HG02938 (cell line): ENCODE measurements around the gene CERKL.

Experiments used
- ATAC-seq: cut with Tn5 transposase; IDR thresholded peaks from one replicate; pipeline ENCODE4 v1.9.1; 2021; ENCODE audit warnings: mild to moderate bottlenecking, moderate library complexity; ENCODE audit not compliant: unreplicated experiment

CERKL gene

DNA sequence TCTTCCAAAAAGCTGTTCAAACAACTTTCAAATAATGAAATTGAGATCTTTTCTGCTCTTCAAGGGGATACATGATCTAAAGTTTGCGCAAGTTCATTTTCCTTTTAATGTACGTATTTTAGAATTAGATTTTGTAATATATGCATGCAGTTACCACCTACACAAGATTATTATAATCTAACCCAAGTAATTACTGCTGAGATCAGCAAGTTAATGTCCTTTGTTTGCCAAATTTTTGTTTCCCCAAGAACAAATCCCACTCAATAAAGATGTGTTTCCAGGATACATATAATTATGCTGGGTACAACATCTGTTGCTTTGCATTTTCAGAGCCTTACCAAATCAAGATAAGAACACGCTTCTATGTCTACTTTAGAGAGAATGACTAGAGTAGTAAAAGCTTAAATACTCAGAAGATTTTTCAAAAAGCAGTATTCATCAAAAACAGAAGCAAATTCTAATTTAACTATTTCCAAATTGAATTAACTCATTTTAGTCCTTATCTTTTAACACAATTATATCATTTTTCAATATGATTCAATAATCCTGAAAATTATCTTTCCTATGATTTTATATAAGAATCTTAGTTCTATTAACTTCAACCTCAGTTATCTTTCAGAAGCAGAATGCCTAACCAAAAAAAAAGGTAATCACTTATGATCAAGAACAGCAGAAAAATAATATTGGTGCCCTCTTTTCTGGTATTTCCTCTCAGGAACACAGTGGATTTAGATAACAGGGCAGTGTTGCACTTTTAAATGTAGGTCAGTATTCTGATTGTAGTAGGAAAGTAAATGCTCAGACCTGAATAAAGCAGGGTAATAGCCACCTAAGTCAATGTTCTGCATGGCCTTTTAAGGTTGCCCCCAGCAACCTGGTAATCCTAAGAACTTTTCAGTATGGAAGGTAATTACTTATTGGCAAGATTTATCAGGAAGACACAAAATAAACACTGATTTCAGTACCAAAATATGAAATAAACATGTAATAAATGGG lies 28.0 kb downstream of the CERKL start:
- ATAC-seq: no peak

DNA sequence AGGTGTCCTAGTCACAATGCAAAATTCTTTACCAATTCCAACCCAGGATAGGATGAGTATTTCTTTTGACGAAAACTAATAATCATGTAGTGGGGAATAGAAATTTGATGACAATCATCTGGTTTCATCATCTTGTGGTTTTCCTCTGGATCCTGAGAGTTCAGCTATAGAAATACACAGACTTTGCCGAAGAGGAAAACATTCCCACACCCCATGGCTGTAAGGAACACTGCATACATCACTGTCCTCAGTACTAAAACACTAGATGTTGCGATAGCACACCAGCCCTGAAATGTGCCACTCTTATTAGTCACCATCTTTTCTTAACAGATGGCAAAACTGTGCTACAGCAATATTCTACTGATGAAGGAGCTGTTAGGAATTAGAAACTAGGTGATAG lies 29.4 kb downstream of the CERKL start:
- no peak for ATAC-seq

DNA sequence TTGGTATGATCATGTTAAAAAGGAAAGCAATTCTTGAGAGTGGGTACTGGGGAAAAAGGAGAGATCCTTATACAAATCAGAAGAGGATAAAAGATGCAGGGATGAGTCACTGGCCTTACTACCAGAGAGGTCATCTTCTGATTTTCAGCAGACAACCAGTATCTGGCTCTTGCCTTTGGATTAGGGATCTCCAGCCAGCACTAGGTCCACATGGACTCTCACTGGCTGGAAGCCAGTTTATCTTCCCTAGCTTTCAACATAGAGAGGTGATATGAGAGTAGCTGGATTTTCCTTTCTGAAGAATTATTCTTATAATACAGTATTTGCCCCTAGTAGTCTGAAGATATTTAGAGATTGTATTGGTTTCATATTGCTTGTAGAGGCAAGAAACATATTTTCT lies 30.2 kb downstream of the CERKL start:
- no peak for ATAC-seq

DNA sequence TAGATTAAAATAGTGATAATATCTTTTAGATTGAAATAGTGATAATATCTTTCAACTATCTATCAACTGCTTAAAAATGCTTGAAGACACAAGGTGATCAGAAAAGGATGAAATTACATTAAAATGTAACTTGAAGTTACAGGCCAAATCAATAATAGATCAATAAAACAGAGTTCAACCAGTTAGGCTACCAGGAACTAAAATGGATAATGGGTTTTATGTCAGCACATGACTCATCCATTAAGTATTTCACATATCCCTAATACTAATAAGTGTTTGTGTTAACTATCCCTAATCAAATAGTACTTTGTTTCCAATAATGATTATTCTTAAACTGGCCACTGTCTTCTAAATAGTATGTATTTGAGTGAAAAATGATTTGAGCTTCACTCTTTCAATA lies 33.7 kb downstream of the CERKL start:
- ATAC-seq: no peak

DNA sequence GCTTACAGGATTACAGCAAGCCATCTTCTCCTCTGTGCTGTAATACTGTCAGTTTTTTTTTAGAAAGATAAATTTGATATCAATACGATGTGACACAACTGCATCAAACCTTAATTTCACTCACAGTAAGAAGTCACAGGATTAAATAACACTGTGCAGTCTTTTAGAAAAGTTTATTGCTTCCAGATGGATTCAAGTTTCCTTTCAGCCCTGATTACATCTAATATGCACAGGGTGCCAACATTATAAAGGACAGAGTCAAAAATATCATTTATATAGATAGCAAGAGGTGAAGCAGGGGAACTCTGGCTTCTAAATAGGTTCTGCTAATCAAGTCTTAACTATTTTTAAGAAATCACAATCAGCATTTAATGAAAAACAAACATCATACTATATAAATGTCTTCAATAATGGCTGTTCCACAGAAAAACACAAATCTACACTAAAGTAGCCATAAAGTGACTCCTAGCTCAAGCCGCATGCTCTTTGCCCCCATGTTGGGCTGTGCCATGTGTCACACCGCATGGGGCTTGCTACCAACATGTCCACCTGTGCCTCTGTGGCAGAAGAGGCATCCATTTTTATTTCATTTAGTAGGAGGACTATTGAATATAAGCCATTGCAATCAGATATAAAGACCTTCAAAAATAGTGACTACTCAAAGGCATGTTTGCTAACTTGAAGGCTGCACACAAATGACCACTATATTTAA lies 35.0 kb downstream of the CERKL start:
- ATAC-seq: no peak

DNA sequence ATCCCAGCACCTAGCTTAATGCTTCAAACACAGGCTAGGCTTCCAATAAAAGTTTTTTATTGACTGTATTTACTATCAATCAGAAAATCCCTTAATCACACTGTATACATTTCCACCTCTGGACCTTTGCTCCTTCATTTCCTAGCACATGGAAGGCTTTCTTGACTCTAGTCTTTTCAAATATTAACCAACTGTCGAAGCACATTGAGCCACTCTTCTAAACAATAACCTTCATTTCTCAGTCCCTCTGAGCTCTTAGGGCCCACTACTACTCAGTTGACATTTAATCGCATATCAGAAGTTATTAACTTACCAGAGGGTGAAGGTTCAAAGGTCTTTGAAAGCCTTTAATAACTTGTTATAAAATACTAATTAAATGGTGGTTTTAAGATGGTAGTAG lies 37.4 kb downstream of the CERKL start:
- ATAC-seq: no peak

DNA sequence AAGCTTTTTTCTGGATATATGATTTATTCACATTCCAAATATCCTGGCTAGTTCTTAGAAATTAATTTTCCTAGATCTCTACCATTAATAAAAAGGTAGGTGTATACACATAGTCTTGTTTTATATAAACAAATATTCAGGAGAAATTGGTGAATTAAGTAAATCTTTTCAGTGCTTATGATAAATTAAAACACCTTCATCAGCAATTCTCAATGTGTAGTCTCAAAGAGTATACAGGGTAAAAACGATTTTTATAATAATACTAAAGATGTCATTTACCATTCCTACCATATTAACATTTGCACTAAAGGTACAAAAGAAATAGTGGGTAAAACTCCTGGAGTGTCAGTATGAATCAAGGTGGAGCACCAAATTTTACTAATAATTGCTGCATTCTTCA lies 40.2 kb downstream of the CERKL start:
- ATAC-seq: no peak

DNA sequence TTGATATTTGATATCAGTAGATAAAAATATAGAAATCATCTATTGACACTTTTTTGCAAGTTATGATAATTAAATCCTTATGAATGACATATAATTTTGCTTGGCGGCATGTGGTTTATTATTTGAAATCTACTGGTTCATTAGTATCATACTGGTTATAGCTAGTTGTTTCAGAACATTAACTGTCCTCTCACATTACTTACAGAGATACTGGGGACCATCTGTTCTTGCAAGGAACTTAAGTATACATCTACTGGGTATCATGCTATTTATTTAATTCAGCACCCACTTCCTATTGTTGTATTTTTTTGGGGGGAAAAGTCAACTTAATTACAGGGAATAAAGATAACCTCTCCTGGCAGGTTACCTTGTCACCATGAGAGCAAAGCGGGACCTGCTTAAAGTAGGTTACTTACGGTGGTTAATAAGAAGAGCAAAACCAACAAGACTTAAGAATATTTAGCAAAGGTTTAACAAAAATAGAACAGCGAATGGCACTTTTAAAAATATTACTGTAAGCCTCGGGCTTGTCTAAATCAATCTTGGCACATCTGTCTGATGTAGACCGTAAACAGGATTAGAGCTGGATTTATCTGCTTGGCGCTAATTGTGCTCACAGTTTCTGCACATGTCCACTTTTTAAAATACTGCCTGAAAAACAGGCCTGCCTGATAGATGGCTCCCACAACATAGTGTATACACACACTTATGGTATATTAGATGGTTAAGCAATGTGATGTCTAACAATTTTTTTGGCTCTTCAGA lies 41.8 kb downstream of the CERKL start:
- ATAC-seq: no peak

DNA sequence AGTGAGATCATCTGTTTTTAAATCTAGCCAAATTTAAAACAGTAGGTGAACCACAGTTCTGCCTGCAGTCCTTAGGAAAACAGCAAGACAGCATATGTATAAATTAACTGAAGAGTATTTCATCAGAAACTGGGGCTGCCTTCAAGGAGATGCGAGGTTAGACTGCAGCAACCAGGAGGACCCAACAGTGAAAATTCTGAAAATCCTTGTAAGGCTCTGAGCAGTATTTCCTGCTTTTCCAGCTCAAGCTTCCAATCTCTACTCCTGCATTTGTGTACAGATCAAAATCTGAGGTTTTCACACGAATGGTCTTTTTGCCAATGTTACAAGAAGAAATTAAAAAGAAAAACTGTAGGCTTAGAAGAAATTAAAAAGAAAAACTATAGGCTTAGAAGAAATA lies 43.7 kb downstream of the CERKL start:
- no peak for ATAC-seq

DNA sequence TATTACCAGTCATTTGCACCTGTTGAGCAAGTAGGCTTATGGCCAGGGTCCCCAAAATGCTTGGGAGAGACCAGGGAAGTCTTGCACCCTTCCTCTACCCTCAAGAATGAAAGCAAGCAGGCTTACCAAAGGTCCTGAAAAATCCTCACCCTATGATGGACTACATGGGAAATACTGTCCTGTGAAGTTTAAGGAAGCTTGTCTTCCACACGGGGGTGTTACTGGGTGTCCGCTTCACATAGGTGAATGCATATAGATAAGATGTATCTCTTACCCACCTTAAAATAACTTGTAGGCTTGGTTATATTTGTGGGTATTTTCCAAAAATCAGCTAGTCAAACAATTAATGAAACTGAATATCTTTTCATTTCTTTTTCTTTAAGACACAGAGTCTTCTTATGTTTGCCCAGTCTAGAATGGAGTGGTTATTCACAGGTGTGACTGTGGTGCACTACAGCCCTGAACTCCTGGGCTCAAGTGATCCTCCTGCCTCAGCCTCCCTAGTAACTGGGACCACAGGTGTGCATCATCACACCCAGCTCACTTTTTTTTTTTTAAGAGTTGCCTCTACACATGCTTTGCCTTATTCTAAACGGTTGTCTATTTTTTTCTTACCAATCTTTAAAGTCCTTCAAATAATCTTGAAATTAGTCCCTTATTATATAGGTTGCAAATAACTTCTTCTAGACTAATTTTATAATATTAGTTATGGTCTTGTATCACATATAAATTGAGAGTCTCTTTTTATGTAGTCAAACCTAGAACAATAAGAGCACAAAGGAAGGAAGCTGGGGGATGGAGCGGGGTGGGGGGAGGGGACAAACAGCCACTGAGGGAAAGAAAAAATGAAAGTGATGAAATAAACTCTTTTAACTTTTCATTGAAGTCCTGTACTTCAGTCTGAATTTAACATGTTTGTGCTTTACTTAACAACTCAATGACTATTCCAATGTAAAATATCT lies 49.0 kb downstream of the CERKL start:
- no peak for ATAC-seq

DNA sequence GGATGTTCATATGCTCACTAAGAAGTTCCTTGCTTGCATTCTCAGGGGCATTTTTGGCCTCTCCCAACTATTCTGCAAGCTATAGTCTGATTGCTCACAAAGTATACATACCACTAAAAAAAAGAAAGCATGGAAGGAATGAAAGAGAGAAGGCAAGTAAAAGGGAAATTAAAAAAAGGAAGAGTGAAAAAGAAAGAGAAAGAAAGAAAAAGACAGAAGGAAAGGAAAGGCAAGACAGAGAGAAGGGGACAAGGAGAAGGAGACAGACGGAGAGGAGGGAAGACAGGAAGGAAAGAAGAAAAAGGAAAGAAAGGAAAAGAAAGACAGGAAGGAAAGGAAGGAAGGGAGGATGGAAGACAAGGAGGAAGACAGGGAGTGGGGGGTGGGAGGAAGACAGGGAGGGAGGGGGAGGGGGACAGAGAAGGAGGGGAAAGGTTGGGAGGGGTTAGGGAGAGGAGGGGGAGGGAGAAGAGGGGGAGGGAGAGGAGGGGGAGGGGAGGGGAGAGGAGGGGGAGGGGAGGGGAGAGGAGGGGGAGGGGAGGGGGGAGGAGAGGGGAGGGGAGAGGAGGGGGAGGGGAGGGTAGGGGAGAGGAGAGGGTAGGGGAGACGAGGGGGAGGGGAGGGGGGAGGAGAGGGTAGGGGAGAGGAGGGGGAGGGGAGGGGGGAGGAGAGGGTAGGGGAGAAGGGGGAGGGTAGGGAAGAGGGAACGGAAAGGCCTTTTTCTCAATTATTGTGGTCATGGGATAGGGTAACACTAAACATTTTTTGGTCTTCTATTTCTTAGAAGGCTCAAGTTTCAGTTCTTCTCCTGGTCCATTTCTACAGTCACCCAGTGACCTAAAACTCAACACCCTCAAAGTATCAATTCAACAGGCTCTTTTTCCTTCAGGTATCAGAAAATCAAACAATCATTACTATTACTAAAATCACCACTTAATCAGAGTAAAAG lies 50.7 kb downstream of the CERKL start:
- no peak for ATAC-seq

DNA sequence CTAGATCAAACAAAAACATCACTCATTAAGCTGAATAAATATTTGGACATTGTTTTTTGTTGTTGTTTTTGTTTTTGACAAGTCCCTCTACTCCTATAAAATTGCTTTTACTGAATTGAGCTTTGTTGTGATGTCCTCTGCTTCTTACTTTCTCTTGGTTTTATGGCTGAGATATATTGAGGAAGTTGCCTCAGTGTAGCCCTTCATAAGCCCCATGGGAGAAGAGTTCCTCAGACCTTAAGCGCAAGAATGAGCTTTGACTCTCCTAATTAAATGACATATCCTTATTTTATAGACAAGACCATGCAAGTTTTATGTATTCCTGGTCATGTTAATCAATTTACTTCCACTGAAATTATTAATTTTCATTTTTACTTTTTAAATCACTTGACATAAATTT lies 54.9 kb downstream of the CERKL start:
- ATAC-seq: no peak

DNA sequence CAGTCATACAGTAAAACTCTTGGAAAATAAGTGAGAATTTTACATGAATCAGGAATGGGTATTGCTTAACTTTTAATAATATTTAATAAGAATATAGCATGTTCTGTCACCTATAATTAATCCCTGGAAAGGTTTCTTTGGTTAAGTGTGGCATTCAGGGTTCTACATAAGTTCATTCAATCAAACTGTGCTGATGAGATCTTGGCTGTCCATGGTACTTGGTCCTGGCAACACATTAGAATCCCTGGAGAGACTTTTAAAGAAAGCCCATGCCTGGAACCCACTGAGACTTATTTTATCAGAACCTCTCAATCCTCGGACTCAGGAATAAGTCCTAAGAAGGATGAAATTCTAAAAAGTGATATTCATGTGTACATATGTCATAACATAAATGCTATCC lies 60.3 kb downstream of the CERKL start:
- ATAC-seq: no peak

DNA sequence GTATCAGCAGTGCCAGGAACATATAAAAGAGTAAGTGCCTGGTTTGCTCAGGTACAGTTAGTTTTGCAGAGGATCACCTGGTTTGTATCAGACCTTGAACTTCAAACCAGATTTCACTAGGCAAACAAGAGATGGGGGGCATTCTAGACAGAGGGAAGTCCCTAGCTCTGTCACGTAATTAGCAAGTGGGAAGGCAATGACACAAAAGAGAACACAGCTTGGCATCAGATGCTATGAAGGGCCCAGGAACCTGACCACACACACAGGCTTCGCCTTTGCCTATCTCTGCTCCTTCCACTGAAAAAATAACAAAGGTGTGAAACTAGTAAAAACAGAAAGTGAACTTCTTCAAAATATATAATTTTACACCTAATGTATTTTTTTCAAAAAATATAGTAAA lies 62.6 kb downstream of the CERKL start:
- peak; percentile 72 for ATAC-seq

DNA sequence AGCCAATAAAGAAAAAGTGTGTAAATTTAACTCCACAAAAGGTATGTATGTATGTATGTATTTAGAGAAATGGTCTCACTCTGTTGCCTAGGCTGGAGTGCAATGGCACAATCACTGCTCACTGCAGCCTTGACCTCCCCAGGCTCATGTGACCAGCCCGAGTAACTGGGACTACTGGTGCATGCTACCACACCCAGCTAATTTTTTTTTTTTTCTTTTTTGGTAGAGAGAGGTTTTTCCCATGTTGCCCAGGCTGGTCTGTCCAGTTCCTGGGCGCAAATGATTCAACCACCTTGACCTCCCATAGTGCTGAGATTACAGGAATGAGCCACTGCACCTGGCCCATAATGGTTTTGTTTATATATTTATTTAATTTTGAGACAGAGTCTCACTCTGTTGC lies 67.1 kb downstream of the CERKL start:
- no peak for ATAC-seq

DNA sequence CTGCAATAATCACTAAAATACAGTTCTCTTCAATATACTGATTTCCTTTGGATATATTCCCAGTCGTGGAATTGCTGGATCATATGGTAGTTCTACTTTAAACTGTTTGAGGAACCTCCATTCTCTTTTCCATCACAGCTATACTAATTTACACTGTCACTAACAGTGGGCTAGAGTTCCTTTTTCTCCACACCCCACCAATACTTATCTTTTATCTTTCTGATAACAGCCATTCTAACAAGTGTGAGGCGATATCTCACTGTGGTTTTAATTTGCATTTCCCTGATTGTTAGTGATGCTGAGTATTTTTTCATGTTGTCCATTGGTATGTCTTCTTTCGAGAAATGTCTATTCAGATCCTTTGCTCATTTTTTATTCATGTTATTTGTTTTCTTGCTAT lies 68.4 kb downstream of the CERKL start:
- no peak for ATAC-seq

DNA sequence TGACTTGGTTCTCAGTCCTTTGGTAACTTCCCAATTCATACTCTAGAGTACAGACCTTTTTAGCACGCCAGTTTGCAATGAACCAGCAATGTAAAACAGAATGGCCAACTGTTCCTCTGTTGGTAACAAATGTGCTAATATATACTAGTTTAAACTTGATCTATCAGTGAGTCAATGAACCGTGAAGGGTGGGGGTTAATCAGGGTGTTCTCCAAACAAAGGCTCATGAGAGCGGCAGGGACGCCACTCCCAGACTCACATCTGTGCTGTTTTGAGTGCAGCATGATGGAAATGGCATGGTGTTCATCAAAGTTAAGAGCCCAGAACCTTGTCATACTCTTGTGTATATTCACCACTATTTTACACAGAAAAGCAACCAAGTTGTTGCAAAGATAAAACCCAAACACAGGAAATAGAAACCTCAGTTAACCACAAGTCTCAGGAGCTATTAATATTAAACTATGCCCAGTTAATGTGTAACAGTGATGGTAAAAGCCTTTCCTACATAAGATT lies 70.3 kb downstream of the CERKL start:
- ATAC-seq: peak; percentile 98

DNA sequence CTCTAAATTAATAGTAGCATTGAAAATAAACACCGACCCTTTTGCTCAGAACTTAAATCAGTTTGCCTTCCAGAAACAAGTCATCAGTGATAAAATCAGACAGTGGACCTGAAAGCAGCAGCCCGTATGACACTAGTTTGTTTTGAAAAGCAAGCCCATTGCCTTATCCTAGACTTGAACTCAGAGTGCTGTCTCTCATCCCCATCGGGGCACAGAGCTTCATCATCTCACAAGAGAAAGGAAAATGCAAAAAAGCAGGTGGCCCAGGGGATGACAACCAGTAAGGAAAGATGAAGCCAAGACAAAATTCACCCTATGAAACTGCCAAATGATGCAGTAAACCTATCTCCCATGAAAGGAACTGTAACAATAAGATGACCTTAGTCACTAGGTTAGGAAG lies 71.2 kb downstream of the CERKL start:
- ATAC-seq: no peak

DNA sequence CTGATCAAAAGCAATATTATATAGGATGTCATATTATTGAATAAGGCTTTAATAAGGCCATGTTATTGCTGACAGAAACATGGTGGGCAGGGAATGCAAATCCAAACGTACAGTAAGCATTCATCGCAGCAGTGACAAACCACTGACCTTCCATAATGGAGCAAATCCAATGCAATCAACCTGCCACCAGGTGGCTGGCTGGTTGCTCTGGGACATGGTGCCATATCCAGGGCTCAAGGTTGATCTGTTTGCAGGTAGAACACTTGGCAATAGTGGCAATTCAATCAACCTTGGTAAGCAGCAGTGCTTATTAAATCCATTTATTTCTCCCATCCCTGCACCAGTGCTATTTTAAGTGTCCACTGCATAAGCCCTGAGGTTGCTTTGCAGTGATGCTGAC lies 75.4 kb downstream of the CERKL start:
- no peak for ATAC-seq
